Heart right ventricle (tissue), 16 donors: ENCODE measurements around the gene TNS2. TPM values are rescaled to one million over a fixed set of nuclear protein-coding genes. Genes with fewer than 3 reads are reported as not detected.
"Not testable (repeated sequence)": the region's sequence is repeated elsewhere in the genome, so short reads cannot be mapped to it uniquely, and the experiment has no call there.

Experiments
- ATAC-seq, 8 donors: fragments of 200-7000 bp; cut with Tn5 transposase; one replicate each; pipeline ENCODE4 v1.9.1; 2020; ENCODE audit warnings: mild to moderate bottlenecking in 8 of 8, moderate library complexity in 8 of 8, moderate number of reproducible peaks in 1 of 8
- DNase-seq, 2 donors: peaks; one replicate each; pipeline ENCODE4 v3.0.0-alpha.2; 2020
- H3K27ac ChIP-seq, 10 donors: fragments of 200-600 bp; sonication (generic) in 2 of 10; one replicate each; pipeline versions ENCODE4 v1.5.0 to v1.8.0; 2020 to 2022; ENCODE audit warnings: mild to moderate bottlenecking in 3 of 10
- H3K27me3 ChIP-seq, 7 donors: fragments of 200-600 bp; one replicate each; pipeline ENCODE4 v1.8.0; 2021 to 2022; ENCODE audit warnings: mild to moderate bottlenecking in 2 of 7
- H3K36me3 ChIP-seq, 9 donors: fragments of 200-600 bp; sonication (generic) in 1 of 9; one replicate each; pipeline versions ENCODE4 v1.5.0 to v1.8.0; 2020 to 2022; ENCODE audit warnings: mild to moderate bottlenecking in 2 of 9
- H3K4me1 ChIP-seq, 9 donors: fragments of 200-600 bp; sonication (generic) in 1 of 9; one replicate each; pipeline versions ENCODE4 v1.5.0 to v1.8.0; 2020 to 2022; ENCODE audit warnings: mild to moderate bottlenecking in 4 of 9
- H3K4me3 ChIP-seq, 10 donors: fragments of 200-600 bp; sonication (generic) in 2 of 10; one replicate each; pipeline versions ENCODE4 v1.5.0 to v1.8.0; 2020 to 2022; ENCODE audit warnings: mild to moderate bottlenecking in 7 of 10, moderate library complexity in 2 of 10
- H3K9me3 ChIP-seq, 11 donors: fragments of 200-600 bp in 10 of 11; sonication (generic) in 2 of 11; one replicate each; pipeline versions ENCODE4 v1.5.0 to v1.8.0; 2013 to 2022; ENCODE audit warnings: mild to moderate bottlenecking in 2 of 11, control low read depth in 1 of 11, moderate library complexity in 1 of 11
- WGBS, 2 donors: extraction: QIAGEN DNeasy Blood & Tissue Kit; methylation state at CpG; one replicate each; pipeline ENCODE4 v1.1.7; 2013; ENCODE audit warnings: inconsistent platforms in 1 of 2; 5-methylcytosine and 5-hydroxymethylcytosine counted together
- intact Hi-C, 10 donors: fragments of 100-400 bp; cut with DNase I; formaldehyde crosslinking; loops; one replicate each; pipeline versions ENCODE4 v1.11.1 to v1.14.2; 2022
- polyA plus RNA-seq, 2 donors: library from polyadenylated mRNA; stranded (reverse); fragments of 200-250 nt; gene quantifications; one replicate each; pipeline ENCODE4 v1.2.3, GENCODE V29; 2013
- total RNA-seq, 10 donors: library from RNA; stranded (reverse); fragmentation: NEBNext Ultra II Directional in 3 of 10; extraction: Animal tissue kit (Norgen Biotek cat#: 25700) in 3 of 10; gene quantifications; one replicate each; pipeline versions ENCODE4 v1.2.1 to v1.2.4, GENCODE V29; 2021 to 2023
- TF ChIP-seq, protein P1 (sequence below), 9 donors: fragments of 200-600 bp; sonication (generic) in 2 of 9; IDR thresholded peaks; one replicate each; pipeline versions ENCODE4 v1.5.0 to v1.8.0; 2021 to 2022; ENCODE audit warnings: antibody characterized with exemption in 9 of 9, mild to moderate bottlenecking in 5 of 9, moderate library complexity in 1 of 9
- donor health status: Arrhythmogenic right ventricular cardiomyopathy.
- donor health status: ischemic (EF 13 %, LVEDD 7.1; RV severe dilation, severe dysfunction).
- donor health status: healthy with polysubstance abuse.
- donor health status: DM: no; HTN: yes; CAD: no.
- donor health status: DM: no; HTN: no; CAD: no.
- donor health status: ischemic (EF 25% LVEDD 6.9; RV normal size, moderate dysfunction).
- donor health status: ischemic (EF 25% LVEDD 5.7; RV mildly dilated, moderate dysfunction).
- donor health status: healthy.
- donor health status: DM: yes; HTN: yes; CAD: no.
- donor health status: Ischemic cardiomyopathy.
- donor health status: ischemic (EF 35%, LVEDD 5.7; RV mildly dilated, moderate dysfunction).
- donor health status: nonischemic (EF 11% LVEDD 7.7; RV severe dilation, severe dysfunction).
- donor health status: DM: yes; HTN: yes; CAD: no.
- donor health status: PGD.
- donor health status: ischemic (EF 29% LVEDD 5.4; RV normal size, mild dysfunction).
- donor health status: nonischemic (EF 23%, LVEDD 6.1; RV moderate dilation, normal function).

TNS2 gene
- total and polyA plus RNA-seq, 12 donors, result 60.6 to 364 (median 77.1) TPM

DNA sequence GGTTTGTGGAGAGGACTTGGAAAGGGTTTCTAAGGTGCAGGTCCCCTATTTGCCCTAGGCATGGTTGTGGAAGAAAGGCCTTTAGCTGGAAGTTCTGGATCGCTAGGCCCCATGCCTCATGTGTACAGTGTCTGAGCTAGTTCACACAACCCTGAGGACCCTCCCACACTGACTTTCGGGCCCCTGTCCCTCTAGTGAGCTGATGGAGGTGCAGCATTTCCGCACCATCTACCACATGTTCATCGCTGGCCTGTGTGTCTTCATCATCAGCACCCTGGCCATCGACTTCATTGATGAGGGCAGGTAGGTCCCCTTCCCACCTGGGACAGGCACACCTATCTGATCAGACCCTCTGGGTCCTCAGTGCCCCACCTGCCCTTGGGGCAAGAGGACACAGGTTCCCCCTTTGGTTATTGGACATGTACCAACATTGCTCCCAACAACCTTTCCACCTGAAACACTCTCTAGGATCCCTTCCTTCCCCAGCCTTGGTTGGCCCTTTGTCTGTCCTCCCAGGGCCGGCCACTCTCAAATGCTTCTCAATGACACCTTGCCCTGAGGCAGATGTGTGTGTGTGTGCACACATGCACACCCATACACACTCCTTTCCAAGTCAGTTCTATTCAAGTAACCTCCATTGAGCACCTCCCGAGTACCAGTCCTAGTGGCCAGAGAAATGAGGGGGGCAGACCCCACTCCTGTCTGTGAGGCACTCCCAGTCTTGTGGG is 56.0 kb downstream of the TNS2 start:
- Histone ChIP-seq H3K9me3 (no peaks in the 10 kb centered on the region), H3K27ac (no peak overlapping the region), H3K4me3 (no peak overlapping the region), H3K36me3 (peaks cover 0 to 21% (median 0%) of the 10 kb centered on the region in 9 donors), H3K4me1 (peaks cover 0 to 28% (median 10%) of the 10 kb centered on the region in 9 donors), H3K27me3 (no peaks in the 10 kb centered on the region)
- 91 to 93% methylated on average over 7 of the region's 7 CpGs for WGBS, 2 donors
- DNase-seq (no peak), ATAC-seq (peak in 1 of 8 donors; percentile 11)
- intact Hi-C loops, result no loop called here
- TF ChIP-seq, protein P1, sequence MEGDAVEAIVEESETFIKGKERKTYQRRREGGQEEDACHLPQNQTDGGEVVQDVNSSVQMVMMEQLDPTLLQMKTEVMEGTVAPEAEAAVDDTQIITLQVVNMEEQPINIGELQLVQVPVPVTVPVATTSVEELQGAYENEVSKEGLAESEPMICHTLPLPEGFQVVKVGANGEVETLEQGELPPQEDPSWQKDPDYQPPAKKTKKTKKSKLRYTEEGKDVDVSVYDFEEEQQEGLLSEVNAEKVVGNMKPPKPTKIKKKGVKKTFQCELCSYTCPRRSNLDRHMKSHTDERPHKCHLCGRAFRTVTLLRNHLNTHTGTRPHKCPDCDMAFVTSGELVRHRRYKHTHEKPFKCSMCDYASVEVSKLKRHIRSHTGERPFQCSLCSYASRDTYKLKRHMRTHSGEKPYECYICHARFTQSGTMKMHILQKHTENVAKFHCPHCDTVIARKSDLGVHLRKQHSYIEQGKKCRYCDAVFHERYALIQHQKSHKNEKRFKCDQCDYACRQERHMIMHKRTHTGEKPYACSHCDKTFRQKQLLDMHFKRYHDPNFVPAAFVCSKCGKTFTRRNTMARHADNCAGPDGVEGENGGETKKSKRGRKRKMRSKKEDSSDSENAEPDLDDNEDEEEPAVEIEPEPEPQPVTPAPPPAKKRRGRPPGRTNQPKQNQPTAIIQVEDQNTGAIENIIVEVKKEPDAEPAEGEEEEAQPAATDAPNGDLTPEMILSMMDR (IDR thresholded peaks at IDR 0.05), result no peak

DNA sequence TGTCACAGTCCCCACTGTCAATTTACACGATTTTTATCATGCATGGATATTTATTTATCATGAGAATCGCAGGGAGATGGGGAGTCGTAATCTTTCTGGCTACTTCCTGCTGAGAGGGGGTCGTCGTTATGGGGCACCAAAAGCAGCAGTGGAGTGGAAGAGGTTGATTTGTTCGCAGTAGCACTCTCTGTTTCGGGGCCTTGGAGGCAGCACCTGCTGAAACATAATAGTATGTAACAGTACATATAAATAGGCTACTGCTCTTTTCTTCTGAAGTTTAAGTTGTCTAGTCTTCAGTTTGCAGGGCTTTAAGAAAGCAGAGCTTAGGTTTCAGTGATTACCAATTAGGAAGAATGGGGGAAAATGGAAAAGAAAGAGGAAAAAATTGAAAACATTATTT is 57.3 kb downstream of the TNS2 start:
- Histone ChIP-seq H3K36me3 (peaks cover 0 to 9% (median 0%) of the 10 kb centered on the region in 9 donors), H3K27me3 (no peaks in the 10 kb centered on the region), H3K27ac (no peak overlapping the region), H3K9me3 (no peaks in the 10 kb centered on the region), H3K4me3 (no peak overlapping the region), H3K4me1 (peaks cover 0 to 25% (median 10%) of the 10 kb centered on the region in 9 donors)
- intact Hi-C loops, result no loop called here
- DNase-seq, result no peak
- ATAC-seq, result no peak
- TF ChIP-seq, protein P1 (IDR thresholded peaks at IDR 0.05), result no peak
- 54 to 63% methylated on average over 7 of the region's 7 CpGs for WGBS, 2 donors

DNA sequence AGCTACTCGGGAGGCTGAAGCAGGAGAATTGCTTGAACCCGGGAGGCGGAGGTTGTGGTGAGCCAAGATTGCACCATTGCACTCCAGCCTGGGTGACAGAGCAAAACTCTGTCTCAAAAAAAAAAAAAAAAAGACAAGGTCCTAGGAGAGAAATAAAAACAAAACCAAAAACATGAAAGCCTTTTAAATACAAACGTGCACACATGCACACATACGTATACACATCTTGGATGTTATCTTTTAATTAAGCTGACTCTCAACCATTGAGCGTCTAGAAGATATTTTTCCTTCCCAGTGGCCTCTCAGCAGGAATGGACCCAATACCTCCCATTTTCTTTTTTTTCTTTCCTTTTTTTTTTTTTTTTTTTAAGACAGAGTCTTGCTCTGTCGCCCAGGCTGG is 62.6 kb downstream of the TNS2 start:
- not testable (repeated sequence) for H3K4me3 ChIP-seq, H3K36me3 ChIP-seq, H3K27ac ChIP-seq, DNase-seq, H3K27me3 ChIP-seq, ATAC-seq, H3K9me3 ChIP-seq
- WGBS, 2 donors, result 91 to 96% methylated on average over 7 of the region's 7 CpGs
- peaks cover 0 to 26% (median 3%) of the 10 kb centered on the region in 9 donors for H3K4me1 ChIP-seq
- intact Hi-C loops, result loop anchor here in 1 of 10 donors (10.0 kb wide), 1 partner anchor 62 kb away; no protein-coding TSS in a partner anchor

DNA sequence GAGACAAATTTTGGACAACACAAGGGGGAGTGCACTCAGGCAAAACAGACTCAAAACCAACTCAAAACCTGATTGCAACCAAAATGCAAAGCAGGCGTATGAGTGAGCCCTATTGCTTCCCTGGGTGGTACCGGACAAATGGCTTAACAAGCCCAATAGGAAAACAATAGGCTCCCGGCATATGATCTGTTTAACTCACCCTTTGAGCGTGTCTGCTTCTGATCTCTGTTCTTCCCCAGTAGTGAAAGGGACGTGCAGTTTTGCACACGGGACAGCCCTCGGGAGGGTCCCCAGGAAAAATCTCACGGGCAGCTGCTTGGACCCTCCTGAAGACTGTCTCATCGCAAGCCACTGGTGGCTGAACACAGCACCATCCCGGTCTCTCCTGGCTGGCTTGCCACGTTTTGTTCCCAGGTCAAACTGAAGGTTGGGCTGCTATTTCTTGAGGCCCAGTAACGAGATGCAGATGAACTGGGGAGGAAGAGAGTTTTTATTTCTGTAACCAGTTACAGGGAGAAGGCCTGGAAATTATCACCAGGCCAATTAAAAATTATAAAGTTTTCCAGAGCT is 63.4 kb downstream of the TNS2 start:
- ATAC-seq (no peak), DNase-seq (no peak)
- Histone ChIP-seq H3K36me3 (no peaks in the 10 kb centered on the region), H3K27me3 (no peaks in the 10 kb centered on the region), H3K9me3 (no peaks in the 10 kb centered on the region), H3K4me1 (peaks cover 0 to 19% (median 3%) of the 10 kb centered on the region in 9 donors), H3K27ac (peak overlapping the region in 1 of 10 donors; percentile 15), H3K4me3 (no peak overlapping the region)
- WGBS, 2 donors, result 81 to 82% methylated on average over 12 of the region's 12 CpGs
- intact Hi-C loops, result loop anchor here in 1 of 10 donors (10.0 kb wide), 1 partner anchor 62 kb away; no protein-coding TSS in a partner anchor
- TF ChIP-seq, protein P1 (IDR thresholded peaks at IDR 0.05), result no peak

DNA sequence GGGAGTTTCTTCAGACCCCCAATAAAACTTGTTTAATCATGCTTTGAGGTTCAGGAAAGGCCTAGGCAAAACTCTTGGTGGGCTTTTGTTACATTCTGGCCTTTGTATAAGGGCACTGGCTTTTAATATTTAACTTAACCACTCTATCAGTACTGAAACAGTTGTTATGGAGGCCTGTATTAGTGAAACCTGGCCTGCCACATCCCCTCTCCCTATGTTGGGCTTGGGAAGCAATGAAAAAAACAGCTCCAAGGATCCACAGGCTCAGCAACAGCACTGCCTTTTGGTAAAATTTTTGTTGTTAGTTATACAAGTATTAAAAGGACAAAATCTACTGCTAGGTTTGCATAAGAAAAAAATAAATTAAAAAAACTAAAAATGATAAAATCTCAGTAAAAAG is 64.1 kb downstream of the TNS2 start:
- H3K27ac ChIP-seq, result peak overlapping the region in 1 of 10 donors; percentile 82
- H3K4me3 ChIP-seq, result no peak overlapping the region
- ATAC-seq (no peak), DNase-seq (no peak)
- H3K4me1 ChIP-seq, result peaks cover 0 to 14% (median 3%) of the 10 kb centered on the region in 9 donors
- H3K9me3 ChIP-seq, result no peaks in the 10 kb centered on the region
- intact Hi-C loops, result loop anchor here in 1 of 10 donors (10.0 kb wide), 1 partner anchor 61 kb away; no protein-coding TSS in a partner anchor
- TF ChIP-seq, protein P1 (IDR thresholded peaks at IDR 0.05), result no peak
- H3K27me3 ChIP-seq, result no peaks in the 10 kb centered on the region
- no peaks in the 10 kb centered on the region for H3K36me3 ChIP-seq
